H1 (cell line): ENCODE data around the gene ZNF521. TPM values are rescaled to one million over a fixed set of nuclear protein-coding genes. Genes with fewer than 3 reads are reported as not detected.

Experiments
- CTCF ChIA-PET: fragments of 300-600 bp; sonication (Branson Sonifier 250); formaldehyde crosslinking; loops from one replicate; lab custom pipeline; 2021; ENCODE audit not compliant: partially characterized antibody; lab: Charles Lee
- POLR2A ChIA-PET: fragments of 300-600 bp; sonication (Branson Sonifier 250); formaldehyde crosslinking; loops from one replicate; lab custom pipeline; 2021; ENCODE audit warnings: inconsistent platforms; ENCODE audit not compliant: partially characterized antibody; lab: Charles Lee
- DNase-seq, 2 experiments: peaks; one replicate each; pipeline versions ENCODE4 v3.0.0 to v3.0.0-alpha.2; 2010 to 2022; ENCODE audit warnings: low spot score in 2 of 2, low read depth in 1 of 2, mixed read lengths in 1 of 2
- FAIRE-seq: peaks from 2 replicates; lab custom pipeline; 2011; peaks lifted over from hg19 to GRCh38; lab: Jason Lieb, UNC
- H2AFZ ChIP-seq: 2 replicates; pipeline ENCODE4 v1.8.1; 2012; ENCODE audit warnings: low read length, inconsistent platforms
- H2AK5ac ChIP-seq: 2 replicates; pipeline ENCODE4 v1.6.1; 2013; ENCODE audit warnings: low read depth, low read length
- H2BK120ac ChIP-seq: replicated peaks from 2 replicates; pipeline ENCODE3; 2013; ENCODE audit warnings: low read depth, low read length, inconsistent platforms
- H2BK12ac ChIP-seq: 2 replicates; pipeline ENCODE4 v1.6.1; 2013; ENCODE audit warnings: low read depth, low read length
- H2BK15ac ChIP-seq: 2 replicates; pipeline ENCODE4 v1.6.1; 2013; ENCODE audit warnings: low read length
- H2BK20ac ChIP-seq: 2 replicates; pipeline ENCODE4 v1.6.1; 2013; ENCODE audit warnings: low read length
- H2BK5ac ChIP-seq: 2 replicates; pipeline ENCODE4 v1.6.1; 2013; ENCODE audit warnings: low read depth, low read length
- H3K14ac ChIP-seq: 2 replicates; pipeline ENCODE4 v1.6.1; 2013; ENCODE audit warnings: inconsistent platforms; ENCODE audit not compliant: insufficient read length
- H3K18ac ChIP-seq: 2 replicates; pipeline ENCODE4 v1.6.1; 2013; ENCODE audit warnings: low read length; ENCODE audit errors: extremely low read depth
- H3K23ac ChIP-seq: 2 replicates; pipeline ENCODE4 v1.6.1; 2013; ENCODE audit warnings: inconsistent platforms; ENCODE audit not compliant: insufficient read length
- H3K23me2 ChIP-seq: 2 replicates; pipeline ENCODE4 v1.6.1; 2013; ENCODE audit warnings: low read depth, low read length
- H3K27ac ChIP-seq: 2 replicates; pipeline ENCODE4 v1.6.1; 2011; ENCODE audit warnings: low read depth, low read length, inconsistent platforms
- H3K27me3 ChIP-seq, 4 experiments: replicated peaks in 1 of 4; 1 replicate in 1 of 4; 2 replicates in 3 of 4; pipeline versions ENCODE4 v1.6.1 to v1.8.1; 2011 to 2013; ENCODE audit warnings: low read length in 3 of 4, mild to moderate bottlenecking in 3 of 4, inconsistent platforms in 2 of 4, mixed read lengths in 2 of 4, moderate library complexity in 1 of 4; ENCODE audit not compliant: control insufficient read depth in 3 of 4, insufficient read depth in 3 of 4; ENCODE audit errors: extremely low read depth in 1 of 4
- H3K36me3 ChIP-seq, 4 experiments: 2 replicates each; pipeline versions ENCODE4 v1.6.1 to v1.8.1; 2011 to 2013; ENCODE audit warnings: mild to moderate bottlenecking in 4 of 4, low read length in 3 of 4, moderate library complexity in 2 of 4, control low read depth in 1 of 4, inconsistent platforms in 1 of 4; ENCODE audit not compliant: insufficient read depth in 4 of 4, control insufficient read depth in 2 of 4
- H3K4ac ChIP-seq: replicated peaks from 2 replicates; pipeline ENCODE3; 2013; ENCODE audit warnings: low read length, low read depth, mixed read lengths, inconsistent platforms; ENCODE audit not compliant: insufficient read length
- H3K4me1 ChIP-seq, 4 experiments: replicated peaks in 1 of 4; 1 replicate in 1 of 4; 2 replicates in 3 of 4; pipeline versions ENCODE4 v1.6.1 to v1.8.1; 2011 to 2013; ENCODE audit warnings: low read length in 3 of 4, inconsistent platforms in 2 of 4, mixed read lengths in 1 of 4; ENCODE audit not compliant: insufficient read depth in 4 of 4, control insufficient read depth in 3 of 4
- H3K4me2 ChIP-seq, 2 experiments: 2 replicates each; pipeline versions ENCODE4 v1.6.1 to v1.8.1; 2011 to 2013; ENCODE audit warnings: low read depth in 2 of 2, low read length in 2 of 2, control low read depth in 1 of 2, inconsistent platforms in 1 of 2, mild to moderate bottlenecking in 1 of 2; ENCODE audit not compliant: insufficient read depth in 1 of 2
- H3K4me3 ChIP-seq, 4 experiments: fragments of 200-600, 300-600 bp in 1 of 4; sonication (generic), shearing (Covaris generic), sonication (Bioruptor Twin) in 1 of 4; 2 replicates each; pipeline versions ENCODE4 v1.5.1 to v1.8.1; 2011 to 2016; ENCODE audit warnings: low read length in 4 of 4, low read depth in 3 of 4, control low read depth in 2 of 4, inconsistent platforms in 2 of 4, mild to moderate bottlenecking in 2 of 4, mixed read lengths in 1 of 4, moderate library complexity in 1 of 4; ENCODE audit not compliant: insufficient read depth in 2 of 4; ENCODE audit errors: extremely low read depth in 1 of 4
- H3K56ac ChIP-seq: replicated peaks from 2 replicates; pipeline ENCODE3; 2013; ENCODE audit warnings: low read depth, mild to moderate bottlenecking, mixed read lengths, low read length, inconsistent platforms; ENCODE audit not compliant: insufficient read length
- H3K79me1 ChIP-seq: 2 replicates; pipeline ENCODE4 v1.6.1; 2013; ENCODE audit warnings: low read depth, low read length, control low read depth
- H3K79me2 ChIP-seq, 2 experiments: 2 replicates each; pipeline versions ENCODE4 v1.6.1 to v1.8.1; 2012 to 2013; ENCODE audit warnings: low read length in 2 of 2, mild to moderate bottlenecking in 2 of 2, inconsistent platforms in 1 of 2; ENCODE audit not compliant: insufficient read depth in 2 of 2, control insufficient read depth in 1 of 2
- H3K9ac ChIP-seq, 4 experiments: replicated peaks in 1 of 4; 1 replicate in 1 of 4; 2 replicates in 3 of 4; pipeline versions ENCODE4 v1.6.1 to v1.8.1; 2011 to 2013; ENCODE audit warnings: low read depth in 3 of 4, low read length in 3 of 4, control low read depth in 2 of 4, mild to moderate bottlenecking in 2 of 4, moderate library complexity in 2 of 4, inconsistent platforms in 1 of 4; ENCODE audit errors: extremely low read depth in 1 of 4
- H3K9me3 ChIP-seq, 2 experiments: 2 replicates each; pipeline versions ENCODE4 v1.6.1 to v1.8.1; 2012 to 2013; ENCODE audit warnings: mild to moderate bottlenecking in 2 of 2, moderate library complexity in 2 of 2, control low read depth in 1 of 2, inconsistent platforms in 1 of 2, low read depth in 1 of 2, low read length in 1 of 2, mixed read lengths in 1 of 2; ENCODE audit not compliant: insufficient read depth in 2 of 2
- H4K20me1 ChIP-seq, 2 experiments: replicated peaks in 1 of 2; 2 replicates each; pipeline versions ENCODE3 to v1.8.1; 2011 to 2013; ENCODE audit warnings: inconsistent platforms in 2 of 2, low read length in 2 of 2, mild to moderate bottlenecking in 1 of 2; ENCODE audit not compliant: insufficient read depth in 2 of 2, control insufficient read depth in 1 of 2
- H4K5ac ChIP-seq: 2 replicates; pipeline ENCODE4 v1.6.1; 2013; ENCODE audit warnings: low read length, low read depth, mixed read lengths, inconsistent platforms; ENCODE audit not compliant: insufficient read length
- H4K8ac ChIP-seq: 2 replicates; pipeline ENCODE4 v1.8.0; 2013; ENCODE audit warnings: mild to moderate bottlenecking, moderate library complexity, low read length, inconsistent platforms; ENCODE audit not compliant: insufficient read depth; ENCODE audit errors: extremely low read depth
- H4K91ac ChIP-seq: replicated peaks from 2 replicates; pipeline ENCODE3; 2013; ENCODE audit warnings: low read length, mixed read lengths, inconsistent platforms; ENCODE audit not compliant: insufficient read length
- BCL11A ChIP-seq, 2 experiments: IDR thresholded peaks; one replicate each; pipeline ENCODE4 v1.6.1; 2011; ENCODE audit warnings: low read depth in 2 of 2, low read length in 2 of 2, mild to moderate bottlenecking in 2 of 2
- HDAC6 ChIP-seq: IDR thresholded peaks from one replicate; pipeline ENCODE4 v1.7.1; 2012; ENCODE audit warnings: low read depth, mild to moderate bottlenecking, inconsistent platforms, low read length, moderate library complexity
- KDM5A ChIP-seq: fragments of 200-600 bp; IDR thresholded peaks from 2 replicates; pipeline ENCODE4 v1.7.1; 2012; ENCODE audit warnings: mild to moderate bottlenecking, low read length, inconsistent platforms, mixed read lengths
- POLR2AphosphoS5 ChIP-seq: IDR thresholded peaks from 2 replicates; pipeline ENCODE4 v1.6.1; 2011; ENCODE audit warnings: low read depth, low read length
- RBBP5 ChIP-seq: IDR thresholded peaks from 2 replicates; pipeline ENCODE4 v1.7.1; 2012; ENCODE audit warnings: low read depth, mild to moderate bottlenecking, inconsistent platforms, low read length, moderate library complexity, borderline replicate concordance
- RFX5 ChIP-seq: IDR thresholded peaks from 2 replicates; pipeline ENCODE4 v1.6.1; 2011; ENCODE audit warnings: low read depth, low read length, improper control_type of control experiment, borderline replicate concordance
- RNF2 ChIP-seq: fragments of 200-900, 300-1000 bp; sonication (generic); IDR thresholded peaks from 2 replicates; pipeline ENCODE4 v1.7.1; 2016; ENCODE audit warnings: borderline replicate concordance, low read depth, mild to moderate bottlenecking, antibody characterized with exemption, low read length; ENCODE audit not compliant: poor library complexity, severe bottlenecking; ENCODE audit errors: missing control alignments
- RXRA ChIP-seq: IDR thresholded peaks from 2 replicates; pipeline ENCODE4 v1.6.1; 2011; ENCODE audit warnings: low read depth, mild to moderate bottlenecking, low read length, moderate library complexity; ENCODE audit not compliant: insufficient read depth
- WGBS, 2 experiments: shearing (Covaris generic) in 1 of 2; methylation state at CpG; one replicate each; pipeline versions ENCODE4 v1.1.6 to v1.1.7; 2013 to 2015; ENCODE audit warnings: low lambda C conversion rate in 2 of 2, mixed read lengths in 2 of 2, inconsistent platforms in 1 of 2, low coverage in 1 of 2, missing lambda C conversion rate in 1 of 2; ENCODE audit not compliant: insufficient replicate concordance in 2 of 2, insufficient coverage in 1 of 2, insufficient read length in 1 of 2; ENCODE audit errors: extremely low coverage in 1 of 2, missing lambda C conversion rate in 1 of 2; 5-methylcytosine and 5-hydroxymethylcytosine counted together
- polyA plus RNA-seq, 7 experiments: library from polyadenylated mRNA; depleted of rRNA in 3 of 7; stranded (reverse) in 5 of 7; unstranded in 2 of 7; fragments of >200 nt in 5 of 7; fragments of 200-250 nt in 2 of 7; gene quantifications; 1 replicate in 5 of 7; 2 replicates in 1 of 7; 4 replicates in 1 of 7; pipeline versions ENCODE4 v1.2.1 to v1.2.3, GENCODE V29; 2011 to 2013; ENCODE audit warnings: missing spikeins in 2 of 7, mixed read lengths in 2 of 7
- total RNA-seq: library from RNA; stranded (reverse); fragmentation: NEBNext Ultra II Directional; extraction: Animal tissue kit (Norgen Biotek cat#: 25700); gene quantifications from 2 replicates; pipeline ENCODE4 v1.2.1, GENCODE V29; 2021
- TF ChIP-seq, protein P1 (sequence below): IDR thresholded peaks from 2 replicates; pipeline ENCODE4 v1.6.1; 2011; ENCODE audit warnings: low read depth, mild to moderate bottlenecking, low read length; ENCODE audit not compliant: insufficient read depth
- TF ChIP-seq, protein P2 (sequence below), 3 experiments: IDR thresholded peaks; 1 replicate in 2 of 3; 2 replicates in 1 of 3; pipeline versions ENCODE4 v1.5.1 to v1.6.1; 2011; ENCODE audit warnings: low read length in 3 of 3, mild to moderate bottlenecking in 3 of 3, inconsistent platforms in 2 of 3, low read depth in 1 of 3, moderate library complexity in 1 of 3; ENCODE audit not compliant: insufficient read depth in 1 of 3; ENCODE audit errors: control extremely low read depth in 1 of 3

Gene ZNF521
- total and polyA plus RNA-seq, 2 of the 8 experiments (the other 6 are each of a cell fraction or from before 2014, with no cell fraction given) = 9.5 to 15.8 TPM

DNA sequence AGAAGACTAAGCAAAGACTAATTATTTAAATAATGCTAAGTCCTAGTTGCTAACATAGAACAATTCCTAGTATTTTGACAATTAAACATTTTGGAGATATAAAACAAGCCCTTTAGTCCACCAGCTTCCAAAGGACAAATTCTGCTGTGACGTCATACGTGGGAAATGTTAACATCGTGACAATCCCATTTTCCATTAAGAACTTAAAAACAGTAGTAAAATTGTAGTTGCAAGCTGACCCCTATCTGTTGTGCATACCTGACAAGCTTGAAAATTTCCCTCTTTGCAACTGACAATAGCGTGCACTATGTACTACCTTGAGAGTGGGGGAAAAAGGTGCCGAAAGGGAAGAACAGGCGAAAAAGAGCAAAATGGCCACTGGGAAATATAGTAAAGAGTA is 279.8 kb downstream of the ZNF521 start:
- no peaks in the 10 kb centered on the region for H3K9me3 ChIP-seq
- WGBS, 2 experiments = 89% methylated on average over 6 of the region's 6 CpGs; no CpG with 5 or more reads in 1 of the 2 experiments
- no peak overlapping the region for H4K8ac ChIP-seq
- no peak overlapping the region for H4K5ac ChIP-seq
- H2AFZ ChIP-seq = no peak overlapping the region
- no peaks in the 10 kb centered on the region; the same call in 1 of the 2 replicates for H3K23me2 ChIP-seq
- no peaks in the 10 kb centered on the region for H3K79me2 ChIP-seq
- peaks cover 0 to 1% of the 10 kb centered on the region in 2 experiments for H4K20me1 ChIP-seq
- no peaks in the 10 kb centered on the region for H3K27me3 ChIP-seq
- no peak overlapping the region for H2BK5ac ChIP-seq
- H2AK5ac ChIP-seq = no peak overlapping the region
- ChIA-PET POLR2A (no interaction called here), CTCF (interaction anchor here (1.2 kb wide), 1 partner anchor 9 kb away, joined by 4 read pairs; no protein-coding TSS in a partner anchor)
- no peak overlapping the region for H2BK15ac ChIP-seq
- H3K79me1 ChIP-seq = no peaks in the 10 kb centered on the region
- no peak overlapping the region for H2BK20ac ChIP-seq
- H3K23ac ChIP-seq = no peak overlapping the region
- H3K4me1 ChIP-seq = peaks cover 2 to 16% (median 12%) of the 10 kb centered on the region in 4 experiments
- no peak overlapping the region for H3K18ac ChIP-seq
- no peak overlapping the region for H3K56ac ChIP-seq
- H2BK12ac ChIP-seq = no peak overlapping the region
- H3K9ac ChIP-seq = no peak overlapping the region
- DNase-seq (no peak), FAIRE-seq (no peak)
- no peak overlapping the region for H3K27ac ChIP-seq
- H3K4me3 ChIP-seq = no peak overlapping the region
- H3K14ac ChIP-seq = no peak overlapping the region
- H3K4me2 ChIP-seq = no peak overlapping the region
- no peak overlapping the region for H3K4ac ChIP-seq
- no peak overlapping the region for H2BK120ac ChIP-seq
- no peaks in the 10 kb centered on the region for H3K36me3 ChIP-seq
- no peak overlapping the region for H4K91ac ChIP-seq
- no peak for TF ChIP-seq BCL11A (IDR thresholded peaks at IDR 0.05; ENCODE audit: low read depth in 2 of 2, low read length in 2 of 2)
- TF ChIP-seq HDAC6 = no peak
- no peak for TF ChIP-seq KDM5A
- no peak for TF ChIP-seq RFX5
- TF ChIP-seq RNF2 = no peak
- no peak for TF ChIP-seq RBBP5
- TF ChIP-seq, protein P1, sequence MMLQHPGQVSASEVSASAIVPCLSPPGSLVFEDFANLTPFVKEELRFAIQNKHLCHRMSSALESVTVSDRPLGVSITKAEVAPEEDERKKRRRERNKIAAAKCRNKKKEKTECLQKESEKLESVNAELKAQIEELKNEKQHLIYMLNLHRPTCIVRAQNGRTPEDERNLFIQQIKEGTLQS = no peak
- no peak for TF ChIP-seq POLR2AphosphoS5
- TF ChIP-seq RXRA = no peak
- TF ChIP-seq, protein P2, sequence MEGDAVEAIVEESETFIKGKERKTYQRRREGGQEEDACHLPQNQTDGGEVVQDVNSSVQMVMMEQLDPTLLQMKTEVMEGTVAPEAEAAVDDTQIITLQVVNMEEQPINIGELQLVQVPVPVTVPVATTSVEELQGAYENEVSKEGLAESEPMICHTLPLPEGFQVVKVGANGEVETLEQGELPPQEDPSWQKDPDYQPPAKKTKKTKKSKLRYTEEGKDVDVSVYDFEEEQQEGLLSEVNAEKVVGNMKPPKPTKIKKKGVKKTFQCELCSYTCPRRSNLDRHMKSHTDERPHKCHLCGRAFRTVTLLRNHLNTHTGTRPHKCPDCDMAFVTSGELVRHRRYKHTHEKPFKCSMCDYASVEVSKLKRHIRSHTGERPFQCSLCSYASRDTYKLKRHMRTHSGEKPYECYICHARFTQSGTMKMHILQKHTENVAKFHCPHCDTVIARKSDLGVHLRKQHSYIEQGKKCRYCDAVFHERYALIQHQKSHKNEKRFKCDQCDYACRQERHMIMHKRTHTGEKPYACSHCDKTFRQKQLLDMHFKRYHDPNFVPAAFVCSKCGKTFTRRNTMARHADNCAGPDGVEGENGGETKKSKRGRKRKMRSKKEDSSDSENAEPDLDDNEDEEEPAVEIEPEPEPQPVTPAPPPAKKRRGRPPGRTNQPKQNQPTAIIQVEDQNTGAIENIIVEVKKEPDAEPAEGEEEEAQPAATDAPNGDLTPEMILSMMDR (IDR thresholded peaks at IDR 0.05; ENCODE audit: control extremely low read depth in 1 of 3, insufficient read depth in 1 of 3, low read depth in 1 of 3, low read length in 3 of 3) = no peak
